ENCODE measurements around the gene GULP1.

GULP1 gene

GRCh38 chr2:188449971-188450370, 158.3 kb downstream of the GULP1 start:
- no peak for TF ChIP-seq EP300 (IDR thresholded peaks at IDR 0.05; ENCODE audit: borderline replicate concordance)
- no peak for TF ChIP-seq USF1 (IDR thresholded peaks at IDR 0.05)
- TF ChIP-seq TAF1 (IDR thresholded peaks at IDR 0.05; ENCODE audit: low read depth): no peak
- no peak for TF ChIP-seq EGR1 (IDR thresholded peaks at IDR 0.05)
- TF ChIP-seq NFIC (IDR thresholded peaks at IDR 0.05): peak; percentile 74
- no peak for TF ChIP-seq CEBPB (IDR thresholded peaks at IDR 0.05)
- TF ChIP-seq MAX (IDR thresholded peaks at IDR 0.05): no peak

- TF ChIP-seq TAF1 (IDR thresholded peaks at IDR 0.05; ENCODE audit: low read depth): no peak
- TF ChIP-seq ZBTB7A (IDR thresholded peaks at IDR 0.05; ENCODE audit: low read depth): no peak
- TF ChIP-seq TCF12 (IDR thresholded peaks at IDR 0.05; ENCODE audit: low read depth): no peak
- TF ChIP-seq EGR1 (IDR thresholded peaks at IDR 0.05): no peak
Observed at GRCh38 chr2:188450732-188451483, 159.2 kb downstream of the GULP1 start.

- TF ChIP-seq ZBTB7A (IDR thresholded peaks at IDR 0.05; ENCODE audit: low read depth) (no peak), TCF12 (IDR thresholded peaks at IDR 0.05; ENCODE audit: low read depth) (no peak), TAF1 (IDR thresholded peaks at IDR 0.05; ENCODE audit: low read depth) (no peak), FOXM1 (IDR thresholded peaks at IDR 0.05; ENCODE audit: borderline replicate concordance, low read depth) (no peak), USF1 (IDR thresholded peaks at IDR 0.05) (no peak), RAD21 (IDR thresholded peaks at IDR 0.05; ENCODE audit: low read depth) (no peak), CREB1 (IDR thresholded peaks at IDR 0.05; ENCODE audit: low read depth) (no peak)
Observed at GRCh38 chr2:188452084-188452483, 160.4 kb downstream of the GULP1 start.

GRCh38 chr2:188456114-188456909, 164.6 kb downstream of the GULP1 start:
- TF ChIP-seq REST (IDR thresholded peaks at IDR 0.05; ENCODE audit: low read depth) (no peak), RAD21 (IDR thresholded peaks at IDR 0.05; ENCODE audit: low read depth) (peak; percentile 33; the same call in 1 of the 2 replicates), MAX (IDR thresholded peaks at IDR 0.05) (no peak)

- no peak for TF ChIP-seq FOXM1 (IDR thresholded peaks at IDR 0.05; ENCODE audit: borderline replicate concordance, low read depth)
- TF ChIP-seq REST (IDR thresholded peaks at IDR 0.05; ENCODE audit: low read depth): no peak
- no peak for TF ChIP-seq MAX (IDR thresholded peaks at IDR 0.05)
- TF ChIP-seq ZBTB7A (IDR thresholded peaks at IDR 0.05; ENCODE audit: low read depth): no peak
- no peak for TF ChIP-seq EP300 (IDR thresholded peaks at IDR 0.05; ENCODE audit: borderline replicate concordance)
- TF ChIP-seq NFIC (IDR thresholded peaks at IDR 0.05): no peak
- no peak for TF ChIP-seq EGR1 (IDR thresholded peaks at IDR 0.05)
- TF ChIP-seq CREB1 (IDR thresholded peaks at IDR 0.05; ENCODE audit: low read depth): no peak
- TF ChIP-seq USF1 (IDR thresholded peaks at IDR 0.05): no peak
- TF ChIP-seq RAD21 (IDR thresholded peaks at IDR 0.05; ENCODE audit: low read depth): no peak
Observed at GRCh38 chr2:188459061-188459460, 167.4 kb downstream of the GULP1 start.

GRCh38 chr2:188466761-188467160, 175.1 kb downstream of the GULP1 start:
- TF ChIP-seq EP300 (IDR thresholded peaks at IDR 0.05; ENCODE audit: borderline replicate concordance) (no peak), TCF12 (IDR thresholded peaks at IDR 0.05; ENCODE audit: low read depth) (no peak), TAF1 (IDR thresholded peaks at IDR 0.05; ENCODE audit: low read depth) (no peak), NFIC (IDR thresholded peaks at IDR 0.05) (no peak), CEBPB (IDR thresholded peaks at IDR 0.05) (no peak), YY1 (IDR thresholded peaks at IDR 0.05; ENCODE audit: low read depth) (no peak), RAD21 (IDR thresholded peaks at IDR 0.05; ENCODE audit: low read depth) (no peak), CREB1 (IDR thresholded peaks at IDR 0.05; ENCODE audit: low read depth) (no peak), EGR1 (IDR thresholded peaks at IDR 0.05) (no peak), REST (IDR thresholded peaks at IDR 0.05; ENCODE audit: low read depth) (no peak), TEAD4 (IDR thresholded peaks at IDR 0.05) (no peak), MAX (IDR thresholded peaks at IDR 0.05) (no peak), ZBTB7A (IDR thresholded peaks at IDR 0.05; ENCODE audit: low read depth) (no peak), FOXM1 (IDR thresholded peaks at IDR 0.05; ENCODE audit: borderline replicate concordance, low read depth) (no peak), USF1 (IDR thresholded peaks at IDR 0.05) (no peak)

All from Ishikawa (cell line).